Gastroesophageal sphincter (tissue), 3 donors: ENCODE measurements around the gene CCDC146.

Experiments
- EP300 ChIP-seq: sonication (generic); formaldehyde crosslinking; IDR thresholded peaks from one replicate; pipeline ENCODE4 v1.6.1; 2017; ENCODE audit warnings: antibody characterized with exemption, mild to moderate bottlenecking
- POLR2A ChIP-seq, 2 donors: fragments of 450-650 bp; IDR thresholded peaks; one replicate each; pipeline ENCODE4 v1.6.1; 2017; ENCODE audit warnings: antibody characterized with exemption in 2 of 2, mild to moderate bottlenecking in 2 of 2, moderate library complexity in 1 of 2
- POLR2AphosphoS5 ChIP-seq: sonication (generic); formaldehyde crosslinking; IDR thresholded peaks from one replicate; pipeline ENCODE4 v1.6.1; 2017; ENCODE audit warnings: antibody characterized with exemption
- TF ChIP-seq, protein P1 (sequence below), 4 experiments: fragments of 200-600 bp in 2 of 4; fragments of 450-650 bp in 2 of 4; sonication (generic) in 1 of 4; IDR thresholded peaks; one replicate each; pipeline ENCODE4 v1.5.1; 2017 to 2019; ENCODE audit warnings: antibody characterized with exemption in 4 of 4, mild to moderate bottlenecking in 2 of 4, moderate library complexity in 2 of 4

DNA sequence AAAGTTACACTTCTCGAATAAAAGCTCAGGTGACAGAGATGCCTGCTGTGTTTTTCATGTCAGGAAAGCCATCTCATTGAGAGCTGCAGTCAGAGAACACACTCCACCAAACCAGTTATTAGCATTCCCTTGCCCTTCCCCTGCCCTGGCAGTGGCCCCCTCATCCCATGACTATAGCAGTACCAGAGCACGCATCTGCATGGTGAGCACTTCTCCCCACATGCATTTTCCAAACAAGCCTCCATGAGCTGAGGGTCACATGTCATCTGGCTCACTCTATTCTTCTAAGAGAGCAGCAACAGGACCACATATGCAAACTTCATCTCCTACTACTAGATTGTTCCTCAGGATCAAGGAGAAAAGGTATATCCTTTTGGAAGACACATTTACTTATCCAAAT is 119.7 kb downstream of the CCDC146 start:
- TF ChIP-seq, protein P1, sequence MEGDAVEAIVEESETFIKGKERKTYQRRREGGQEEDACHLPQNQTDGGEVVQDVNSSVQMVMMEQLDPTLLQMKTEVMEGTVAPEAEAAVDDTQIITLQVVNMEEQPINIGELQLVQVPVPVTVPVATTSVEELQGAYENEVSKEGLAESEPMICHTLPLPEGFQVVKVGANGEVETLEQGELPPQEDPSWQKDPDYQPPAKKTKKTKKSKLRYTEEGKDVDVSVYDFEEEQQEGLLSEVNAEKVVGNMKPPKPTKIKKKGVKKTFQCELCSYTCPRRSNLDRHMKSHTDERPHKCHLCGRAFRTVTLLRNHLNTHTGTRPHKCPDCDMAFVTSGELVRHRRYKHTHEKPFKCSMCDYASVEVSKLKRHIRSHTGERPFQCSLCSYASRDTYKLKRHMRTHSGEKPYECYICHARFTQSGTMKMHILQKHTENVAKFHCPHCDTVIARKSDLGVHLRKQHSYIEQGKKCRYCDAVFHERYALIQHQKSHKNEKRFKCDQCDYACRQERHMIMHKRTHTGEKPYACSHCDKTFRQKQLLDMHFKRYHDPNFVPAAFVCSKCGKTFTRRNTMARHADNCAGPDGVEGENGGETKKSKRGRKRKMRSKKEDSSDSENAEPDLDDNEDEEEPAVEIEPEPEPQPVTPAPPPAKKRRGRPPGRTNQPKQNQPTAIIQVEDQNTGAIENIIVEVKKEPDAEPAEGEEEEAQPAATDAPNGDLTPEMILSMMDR (IDR thresholded peaks at IDR 0.05) = no peak
- TF ChIP-seq POLR2A (IDR thresholded peaks at IDR 0.05) (no peak), POLR2AphosphoS5 (no peak), EP300 (no peak)
